GM18870 (cell line): ENCODE measurements around the gene SASS6.
A peak's percentile ranks its signal among the peaks of the same experiment; 100 is the strongest.
"Not testable (repeated sequence)": the region's sequence is repeated elsewhere in the genome, so short reads cannot be mapped to it uniquely, and the experiment has no call there.

ENCODE experiments used
- ATAC-seq: cut with Tn5 transposase; IDR thresholded peaks from one replicate; pipeline ENCODE4 v1.9.1; 2021; ENCODE audit warnings: moderate library complexity; ENCODE audit not compliant: unreplicated experiment

SASS6 gene

GRCh38 chr1:100051401-100051800, 81.3 kb downstream of the SASS6 start:
- no peak for ATAC-seq

DNA sequence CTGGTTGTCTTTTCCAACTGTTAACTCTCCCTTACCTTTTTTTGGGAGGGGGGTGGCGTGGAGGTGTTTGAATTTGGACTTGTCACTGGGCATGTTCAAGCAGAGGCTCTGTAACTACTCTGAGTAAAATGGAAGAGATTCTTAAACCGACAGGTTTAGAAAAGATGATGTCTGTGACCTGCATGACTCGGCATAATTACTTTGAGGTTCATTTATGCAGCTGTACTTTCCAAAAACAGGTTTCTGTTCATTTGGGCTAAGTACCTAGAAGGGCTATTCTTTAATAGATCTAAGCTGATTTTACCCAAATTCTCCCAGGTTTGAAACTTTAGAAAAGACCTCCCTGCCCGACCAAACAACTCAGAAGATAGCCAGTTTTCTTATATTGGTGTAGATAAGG, 82.6 kb downstream of the SASS6 start:
- ATAC-seq, result no peak

GRCh38 chr1:100047235-100047708, 85.5 kb downstream of the SASS6 start:
- not testable (repeated sequence) for ATAC-seq

DNA sequence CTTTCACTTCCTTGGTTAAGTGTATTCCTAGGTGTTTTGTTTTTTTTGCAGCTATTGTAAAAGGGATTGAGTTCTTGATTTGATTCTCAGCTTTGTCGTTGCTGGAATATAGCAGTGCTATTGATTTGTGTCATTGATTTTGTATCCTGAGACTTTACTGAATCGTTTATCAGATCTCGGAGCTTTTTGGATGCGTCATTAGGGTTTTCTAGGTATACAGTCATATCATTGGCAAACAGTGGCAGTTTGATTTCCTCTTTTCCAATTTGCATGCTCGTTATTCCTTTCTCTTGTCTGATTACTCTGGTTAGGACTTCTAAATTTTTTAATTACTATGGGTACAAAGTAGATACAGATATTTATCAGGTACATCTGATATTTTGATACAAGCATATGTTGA, 87.5 kb downstream of the SASS6 start:
- no peak for ATAC-seq

DNA sequence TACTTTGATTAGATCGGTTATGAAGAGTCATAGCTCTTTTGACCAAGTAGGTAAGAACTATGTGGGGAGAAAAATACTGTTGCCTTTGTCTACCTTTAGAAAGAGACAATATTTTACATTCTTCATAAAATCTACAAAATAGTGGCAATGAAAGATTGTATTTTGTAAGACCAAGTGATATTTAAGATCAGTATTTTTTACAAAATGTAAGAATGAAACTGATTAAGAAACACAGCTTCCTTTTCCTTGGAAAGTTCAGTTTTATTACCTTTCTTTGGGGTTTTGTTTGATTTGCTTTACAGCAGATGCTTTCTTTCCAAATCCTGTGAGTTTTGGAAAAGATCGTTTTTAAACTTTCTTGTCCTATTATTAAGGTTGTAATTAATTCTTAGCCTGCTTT, 93.1 kb downstream of the SASS6 start:
- no peak for ATAC-seq

- ATAC-seq, result peak; percentile 42
These were observed 94.0 kb downstream of the SASS6 start for GRCh38 chr1:100038660-100039287.

GRCh38 chr1:100037927-100038659, 94.6 kb downstream of the SASS6 start:
- ATAC-seq, result peak; percentile 51

DNA sequence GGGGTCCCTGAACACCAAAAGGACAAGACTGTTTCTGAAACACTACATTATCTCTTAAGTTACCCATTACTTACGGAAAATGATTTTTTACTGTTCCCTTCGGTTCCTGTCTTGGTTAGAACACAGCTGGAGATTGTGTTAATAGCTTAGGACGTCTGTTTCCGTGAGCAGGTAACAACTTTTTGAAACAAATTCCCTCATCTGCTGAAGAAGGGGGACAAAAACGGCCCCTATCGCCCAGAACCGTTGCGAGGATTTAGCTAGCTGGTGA, 95.1 kb downstream of the SASS6 start:
- peak; percentile 9 for ATAC-seq

- no peak for ATAC-seq
These were observed 95.7 kb downstream of the SASS6 start for GRCh38 chr1:100036718-100037655.

- no peak for ATAC-seq
These were observed 97.5 kb downstream of the SASS6 start for GRCh38 chr1:100035214-100035613.

GRCh38 chr1:100034470-100034869, 98.3 kb downstream of the SASS6 start:
- no peak for ATAC-seq
